IMR-90 (cell line): ENCODE data around the gene PRSS12. TPM values are rescaled to one million over a fixed set of nuclear protein-coding genes. Genes with fewer than 3 reads are reported as not detected.

Source experiments
- ATAC-seq: fragments of 200-7000 bp; cut with Tn5 transposase; 2 replicates; pipeline ENCODE4 v1.9.1; 2020; ENCODE audit warnings: low read depth, mild to moderate bottlenecking, moderate library complexity
- BruUV-seq: library from RNA; stranded (reverse); fragments of 400-500 nt; replicated peaks from 2 replicates; lab custom pipeline; 2021; lab: Mats Ljungman, UMichigan
- CTCF ChIA-PET: fragments of 300-600 bp; formaldehyde crosslinking; extraction: SDS; loops from one replicate; lab custom pipeline; 2021; ENCODE audit warnings: antibody characterized with exemption; lab: Yijun Ruan, JAX
- POLR2A ChIA-PET: fragments of 300-600 bp; sonication (Branson Sonifier 250); formaldehyde crosslinking; loops from one replicate; lab custom pipeline; 2022; ENCODE audit warnings: antibody characterized with exemption; ENCODE audit not compliant: unreplicated experiment; lab: Charles Lee
- DNase-seq: peaks from one replicate; pipeline ENCODE4 v3.0.0; 2013
- H2AFZ ChIP-seq: replicated peaks from 2 replicates; pipeline ENCODE3; 2013; ENCODE audit warnings: low read length, mild to moderate bottlenecking; ENCODE audit not compliant: poor library complexity
- H2AK5ac ChIP-seq: 2 replicates; pipeline ENCODE4 v1.6.1; 2013; ENCODE audit warnings: low read depth, low read length, inconsistent platforms
- H2AK9ac ChIP-seq: replicated peaks from 2 replicates; pipeline ENCODE3; 2013; ENCODE audit warnings: mild to moderate bottlenecking, low read depth, low read length, moderate library complexity; ENCODE audit not compliant: poor library complexity
- H2BK120ac ChIP-seq: 2 replicates; pipeline ENCODE4 v1.6.1; 2013; ENCODE audit warnings: low read depth, low read length, inconsistent platforms
- H2BK15ac ChIP-seq: 3 replicates; pipeline ENCODE4 v1.6.1; 2013; ENCODE audit warnings: low read depth, low read length, inconsistent platforms
- H2BK20ac ChIP-seq: 2 replicates; pipeline ENCODE4 v1.6.1; 2013; ENCODE audit warnings: low read depth, mild to moderate bottlenecking, inconsistent platforms, low read length, moderate library complexity
- H2BK5ac ChIP-seq: 2 replicates; pipeline ENCODE4 v1.6.1; 2013; ENCODE audit warnings: mild to moderate bottlenecking, low read depth, low read length, inconsistent platforms; ENCODE audit not compliant: poor library complexity, severe bottlenecking
- H3K14ac ChIP-seq: replicated peaks from 2 replicates; pipeline ENCODE4 v1.6.1; 2013; ENCODE audit warnings: low read depth, low read length, inconsistent platforms
- H3K18ac ChIP-seq: 2 replicates; pipeline ENCODE4 v1.6.1; 2013; ENCODE audit warnings: low read depth, low read length, control low read depth
- H3K23ac ChIP-seq: 2 replicates; pipeline ENCODE4 v1.6.1; 2013; ENCODE audit warnings: low read depth, low read length, inconsistent platforms
- H3K27ac ChIP-seq: 2 replicates; pipeline ENCODE4 v1.5.1; 2013; ENCODE audit warnings: mild to moderate bottlenecking, control low read depth, low read length; ENCODE audit not compliant: insufficient read depth
- H3K27me3 ChIP-seq: 2 replicates; pipeline ENCODE4 v1.6.1; 2013; ENCODE audit warnings: low read length; ENCODE audit not compliant: control insufficient read depth, insufficient read depth
- H3K36me3 ChIP-seq: 2 replicates; pipeline ENCODE4 v1.6.1; 2013; ENCODE audit warnings: low read length, mixed read lengths; ENCODE audit not compliant: control insufficient read depth, insufficient read depth
- H3K4ac ChIP-seq: 2 replicates; pipeline ENCODE4 v1.6.1; 2013; ENCODE audit warnings: low read depth, low read length, inconsistent platforms
- H3K4me1 ChIP-seq: 2 replicates; pipeline ENCODE4 v1.6.1; 2013; ENCODE audit warnings: low read length, mixed read lengths; ENCODE audit not compliant: control insufficient read depth, insufficient read depth
- H3K4me2 ChIP-seq: 2 replicates; pipeline ENCODE4 v1.6.1; 2013; ENCODE audit warnings: low read depth, mild to moderate bottlenecking, control low read depth, low read length, moderate library complexity
- H3K4me3 ChIP-seq: 2 replicates; pipeline ENCODE4 v1.5.1; 2013; ENCODE audit warnings: low read depth, mild to moderate bottlenecking, control low read depth, low read length, moderate library complexity; ENCODE audit not compliant: insufficient read depth
- H3K56ac ChIP-seq: 2 replicates; pipeline ENCODE4 v1.6.1; 2013; ENCODE audit warnings: low read length, inconsistent platforms; ENCODE audit not compliant: insufficient read depth; ENCODE audit errors: extremely low read depth
- H3K79me1 ChIP-seq, 2 experiments: 2 replicates each; pipeline ENCODE4 v1.6.1; 2013; ENCODE audit warnings: low read length in 2 of 2, inconsistent platforms in 1 of 2, low read depth in 1 of 2
- H3K9ac ChIP-seq: 2 replicates; pipeline ENCODE4 v1.6.1; 2013; ENCODE audit warnings: low read depth, low read length, control low read depth
- H3K9me1 ChIP-seq: 2 replicates; pipeline ENCODE4 v1.6.1; 2013; ENCODE audit warnings: low read length, inconsistent platforms; ENCODE audit not compliant: insufficient read depth
- H3K9me3 ChIP-seq: 2 replicates; pipeline ENCODE4 v1.6.1; 2013; ENCODE audit warnings: low read length; ENCODE audit not compliant: control insufficient read depth, insufficient read depth
- H4K20me1 ChIP-seq: 2 replicates; pipeline ENCODE4 v1.6.1; 2013; ENCODE audit warnings: low read length, inconsistent platforms; ENCODE audit not compliant: insufficient read depth
- H4K5ac ChIP-seq: 2 replicates; pipeline ENCODE4 v1.6.1; 2013; ENCODE audit warnings: mild to moderate bottlenecking, low read depth, low read length, control low read depth
- H4K8ac ChIP-seq, 2 experiments: 2 replicates each; pipeline ENCODE4 v1.6.1; 2013; ENCODE audit warnings: low read depth in 2 of 2, low read length in 2 of 2, control low read depth in 1 of 2, inconsistent platforms in 1 of 2
- H4K91ac ChIP-seq: 2 replicates; pipeline ENCODE4 v1.6.1; 2013; ENCODE audit warnings: low read depth, low read length, inconsistent platforms; ENCODE audit not compliant: insufficient read depth
- CEBPB ChIP-seq: IDR thresholded peaks from 2 replicates; pipeline ENCODE4 v1.6.1; 2012; ENCODE audit warnings: low read depth, low read length, improper control_type of control experiment
- NFE2L2 ChIP-seq: fragments of 150-350 bp; IDR thresholded peaks from 2 replicates; pipeline ENCODE4 v1.6.1; 2016; ENCODE audit warnings: low read depth, mild to moderate bottlenecking, low read length
- WGBS, 2 experiments: methylation state at CpG; one replicate each; pipeline versions ENCODE4 v1.1.5 to v1.1.7; 2013; ENCODE audit warnings: missing lambda C conversion rate in 2 of 2; ENCODE audit not compliant: insufficient read length in 1 of 2; ENCODE audit errors: extremely low coverage in 2 of 2; 5-methylcytosine and 5-hydroxymethylcytosine counted together
- dilution Hi-C: fragments of 300-500 bp; cut with HindIII; formaldehyde crosslinking; loops from one replicate; pipeline ENCODE4 v1.14.3; 2018; ENCODE audit warnings: low sequenced_read_pairs; ENCODE audit not compliant: unreplicated experiment
- in situ Hi-C: fragments of 300-500 bp; cut with MboI; formaldehyde crosslinking; loops from 3 replicates; pipeline ENCODE4 v1.14.3; 2019; ENCODE audit warnings: low sequenced_read_pairs, inconsistent platforms, mixed read lengths
- intact Hi-C: fragments of 100-400 bp; cut with micrococcal nuclease; formaldehyde crosslinking; loops from 2 replicates; pipeline ENCODE4 v1.10.0; 2022
- polyA plus RNA-seq, 3 experiments: library from polyadenylated mRNA; depleted of rRNA; stranded (reverse); fragments of >200 nt; gene quantifications; 2 replicates each; pipeline ENCODE4 v1.2.3, GENCODE V29; 2012; ENCODE audit warnings: low replicate concordance in 1 of 3
- total RNA-seq: library from RNA; depleted of rRNA; stranded (reverse); fragments of >200 nt; gene quantifications from 2 replicates; pipeline ENCODE4 v1.2.3, GENCODE V29; 2012
- TF ChIP-seq, protein P1 (sequence below): fragments of 150-350 bp; IDR thresholded peaks from 2 replicates; pipeline ENCODE4 v1.6.1; 2016; ENCODE audit warnings: low read depth, mild to moderate bottlenecking, low read length, moderate library complexity, borderline replicate concordance

The PRSS12 gene
- total and polyA plus RNA-seq, 2 of the 4 experiments (the other 2 are of a cell fraction) = 51.1 to 71.5 TPM

DNA sequence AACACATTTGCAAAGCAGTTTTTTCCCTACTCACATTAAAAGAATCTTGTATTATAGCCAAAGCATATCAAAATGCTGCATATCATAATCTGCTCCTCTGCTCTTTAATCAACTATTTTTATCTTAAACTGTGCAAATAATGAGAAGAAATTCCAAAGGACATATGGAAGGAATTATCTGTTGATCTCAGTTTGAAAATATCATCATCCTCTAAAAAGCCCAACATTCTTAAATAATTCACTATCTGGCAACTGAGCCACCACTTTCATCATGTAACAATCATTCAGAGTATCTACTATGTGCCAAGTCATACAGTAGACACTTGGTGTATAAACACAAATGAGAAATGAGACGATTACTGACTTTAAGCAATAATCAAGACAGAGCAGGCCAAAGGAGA is 63.0 kb downstream of the PRSS12 start:
- TF ChIP-seq, protein P1, sequence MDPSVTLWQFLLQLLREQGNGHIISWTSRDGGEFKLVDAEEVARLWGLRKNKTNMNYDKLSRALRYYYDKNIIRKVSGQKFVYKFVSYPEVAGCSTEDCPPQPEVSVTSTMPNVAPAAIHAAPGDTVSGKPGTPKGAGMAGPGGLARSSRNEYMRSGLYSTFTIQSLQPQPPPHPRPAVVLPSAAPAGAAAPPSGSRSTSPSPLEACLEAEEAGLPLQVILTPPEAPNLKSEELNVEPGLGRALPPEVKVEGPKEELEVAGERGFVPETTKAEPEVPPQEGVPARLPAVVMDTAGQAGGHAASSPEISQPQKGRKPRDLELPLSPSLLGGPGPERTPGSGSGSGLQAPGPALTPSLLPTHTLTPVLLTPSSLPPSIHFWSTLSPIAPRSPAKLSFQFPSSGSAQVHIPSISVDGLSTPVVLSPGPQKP = no peak
- peak; percentile 74 for TF ChIP-seq NFE2L2
- TF ChIP-seq CEBPB = peak; percentile 70
- Histone ChIP-seq H3K23ac (no peak overlapping the region; the same call in 1 of the 2 replicates), H3K36me3 (peaks cover 7% of the 10 kb centered on the region; the same call in 1 of the 2 replicates), H2BK5ac (peak overlapping the region; percentile 88), H2AK5ac (no peak overlapping the region), H2BK120ac (no peak overlapping the region; the same call in 1 of the 2 replicates), H3K14ac (no peak overlapping the region), H2AK9ac (no peak overlapping the region), H2BK15ac (no peak overlapping the region), H3K4ac (peak overlapping the region; percentile 78; the same call in 1 of the 2 replicates), H3K79me1 (peaks cover 2 to 15% of the 10 kb centered on the region in 2 experiments; a peak in 2 of 4 replicates), H2AFZ (no peak overlapping the region), H3K27me3 (no peaks in the 10 kb centered on the region), H3K4me3 (no peak overlapping the region), H3K56ac (peak overlapping the region; percentile 32; the same call in 1 of the 2 replicates), H2BK20ac (no peak overlapping the region), H3K27ac (peak overlapping the region; percentile 73; the same call in 1 of the 2 replicates), H4K5ac (peak overlapping the region; percentile 93; the same call in 1 of the 2 replicates), H3K4me1 (peaks cover 19% of the 10 kb centered on the region), H4K91ac (no peak overlapping the region), H3K9me1 (peaks cover 6% of the 10 kb centered on the region), H4K20me1 (no peaks in the 10 kb centered on the region), H4K8ac (no peak overlapping the region; a peak in 1 of 4 replicates), H3K18ac (peak overlapping the region; percentile 97), H3K4me2 (peak overlapping the region; percentile 30; the same call in 1 of the 2 replicates), H3K9ac (no peak overlapping the region), H3K9me3 (no peaks in the 10 kb centered on the region)
- ATAC-seq = peak; percentile 57
- DNase-seq = peak; percentile 92
- in situ Hi-C loops (loop anchor here (5.0 to 25.0 kb wide), 2 partner anchors 43 to 223 kb away; no protein-coding TSS in a partner anchor), dilution Hi-C loops (no loop called here), intact Hi-C loops (loop anchor here (2.0 kb wide), 1 partner anchor 55 kb away; no protein-coding TSS in a partner anchor)
- ChIA-PET POLR2A (no interaction called here), CTCF (interaction anchor here (1.0 kb wide), 1 partner anchor 63 kb away, joined by 5 read pairs; the partner anchor contains the start of gene PRSS12)
- no CpG with 5 or more reads among the region's 1 CpG for WGBS, 2 experiments
- BruUV-seq = no TSS peak
